Mesenchymal stem cell (in vitro differentiated cells and primary cell): ENCODE measurements around the gene MIER2.

Experiments
- DNase-seq: peaks from one replicate; pipeline ENCODE4 v3.0.0-alpha.2; 2013
- H2AFZ ChIP-seq: one replicate; pipeline ENCODE4 v1.6.1; 2013; ENCODE audit warnings: low read depth, mild to moderate bottlenecking, control low read depth, inconsistent platforms, low read length, moderate library complexity
- H2AK5ac ChIP-seq: 2 replicates; pipeline ENCODE4 v1.6.1; 2013; ENCODE audit warnings: low read length, moderate library complexity, mild to moderate bottlenecking, inconsistent platforms; ENCODE audit not compliant: severe bottlenecking
- H2BK120ac ChIP-seq: one replicate; pipeline ENCODE4 v1.6.1; 2013; ENCODE audit warnings: low read depth, mild to moderate bottlenecking, inconsistent platforms, low read length, moderate library complexity
- H2BK12ac ChIP-seq, 2 experiments: one replicate each; pipeline ENCODE4 v1.6.1; 2013; ENCODE audit warnings: inconsistent platforms in 2 of 2, low read length in 2 of 2, mild to moderate bottlenecking in 2 of 2, moderate library complexity in 2 of 2, control low read depth in 1 of 2
- H2BK15ac ChIP-seq: one replicate; pipeline ENCODE4 v1.6.1; 2013; ENCODE audit warnings: mild to moderate bottlenecking, low read depth, inconsistent platforms; ENCODE audit not compliant: poor library complexity, severe bottlenecking
- H2BK5ac ChIP-seq: 2 replicates; pipeline ENCODE4 v1.6.1; 2013; ENCODE audit warnings: low read depth, mild to moderate bottlenecking, low read length, control low read depth, inconsistent platforms; ENCODE audit not compliant: poor library complexity, severe bottlenecking
- H3K14ac ChIP-seq, 2 experiments: one replicate each; pipeline ENCODE4 v1.6.1; 2013; ENCODE audit warnings: inconsistent platforms in 2 of 2, low read length in 2 of 2, control low read depth in 1 of 2, mild to moderate bottlenecking in 1 of 2, moderate library complexity in 1 of 2
- H3K18ac ChIP-seq, 2 experiments: one replicate each; pipeline ENCODE4 v1.6.1; 2013; ENCODE audit warnings: inconsistent platforms in 2 of 2, low read length in 2 of 2, control low read depth in 1 of 2, low read depth in 1 of 2, mild to moderate bottlenecking in 1 of 2
- H3K23ac ChIP-seq, 2 experiments: one replicate each; pipeline ENCODE4 v1.6.1; 2013; ENCODE audit warnings: inconsistent platforms in 2 of 2, low read length in 2 of 2, mild to moderate bottlenecking in 2 of 2, moderate library complexity in 2 of 2, control low read depth in 1 of 2
- H3K27ac ChIP-seq: 2 replicates; pipeline ENCODE4 v1.5.1; 2013; ENCODE audit warnings: mild to moderate bottlenecking, moderate library complexity, low read length, control low read depth, inconsistent platforms; ENCODE audit not compliant: poor library complexity, severe bottlenecking
- H3K27me3 ChIP-seq, 2 experiments: 2 replicates each; pipeline versions ENCODE4 v1.6.1 to v1.7.0; 2013; ENCODE audit warnings: low read length in 2 of 2, mild to moderate bottlenecking in 2 of 2, moderate library complexity in 2 of 2, control low read depth in 1 of 2, inconsistent platforms in 1 of 2; ENCODE audit not compliant: control insufficient read depth in 1 of 2, insufficient read depth in 1 of 2
- H3K36me3 ChIP-seq, 2 experiments: 2 replicates each; pipeline versions ENCODE4 v1.6.1 to v1.7.0; 2013; ENCODE audit warnings: low read length in 2 of 2, control low read depth in 1 of 2, inconsistent platforms in 1 of 2, low read depth in 1 of 2, mild to moderate bottlenecking in 1 of 2; ENCODE audit not compliant: insufficient read depth in 2 of 2, control insufficient read depth in 1 of 2
- H3K4ac ChIP-seq, 2 experiments: one replicate each; pipeline ENCODE4 v1.6.1; 2013; ENCODE audit warnings: inconsistent platforms in 2 of 2, low read length in 2 of 2, mild to moderate bottlenecking in 2 of 2, moderate library complexity in 2 of 2, control low read depth in 1 of 2, low read depth in 1 of 2
- H3K4me1 ChIP-seq: 2 replicates; pipeline ENCODE4 v1.6.1; 2013; ENCODE audit warnings: low read depth, low read length, control low read depth; ENCODE audit not compliant: control insufficient read depth, insufficient read depth
- H3K4me2 ChIP-seq: 2 replicates; pipeline ENCODE4 v1.6.1; 2013; ENCODE audit warnings: low read length, mild to moderate bottlenecking, inconsistent platforms; ENCODE audit not compliant: poor library complexity, severe bottlenecking
- H3K4me3 ChIP-seq, 2 experiments: 2 replicates each; pipeline versions ENCODE4 v1.5.1 to v1.7.0; 2013; ENCODE audit warnings: low read length in 2 of 2, mild to moderate bottlenecking in 2 of 2, control low read depth in 1 of 2, low read depth in 1 of 2; ENCODE audit not compliant: insufficient read depth in 1 of 2
- H3K79me1 ChIP-seq: replicated peaks from 2 replicates; pipeline ENCODE4 v1.6.1; 2013; ENCODE audit warnings: mild to moderate bottlenecking, control low read depth, low read length, inconsistent platforms; ENCODE audit not compliant: poor library complexity, severe bottlenecking
- H3K9ac ChIP-seq: 2 replicates; pipeline ENCODE4 v1.7.0; 2013; ENCODE audit warnings: mild to moderate bottlenecking, low read length, moderate library complexity
- H3K9me3 ChIP-seq: 2 replicates; pipeline ENCODE4 v1.7.0; 2013; ENCODE audit warnings: mild to moderate bottlenecking, low read length; ENCODE audit not compliant: control insufficient read depth
- H4K8ac ChIP-seq: one replicate; pipeline ENCODE4 v1.6.1; 2013; ENCODE audit warnings: inconsistent platforms, mild to moderate bottlenecking, low read length, moderate library complexity
- H4K91ac ChIP-seq: one replicate; pipeline ENCODE4 v1.6.1; 2013; ENCODE audit warnings: mild to moderate bottlenecking, low read length, inconsistent platforms
- WGBS: methylation state at CpG from one replicate; pipeline ENCODE4 v1.1.7; 2013; ENCODE audit warnings: mixed read lengths; 5-methylcytosine and 5-hydroxymethylcytosine counted together

MIER2 gene

DNA sequence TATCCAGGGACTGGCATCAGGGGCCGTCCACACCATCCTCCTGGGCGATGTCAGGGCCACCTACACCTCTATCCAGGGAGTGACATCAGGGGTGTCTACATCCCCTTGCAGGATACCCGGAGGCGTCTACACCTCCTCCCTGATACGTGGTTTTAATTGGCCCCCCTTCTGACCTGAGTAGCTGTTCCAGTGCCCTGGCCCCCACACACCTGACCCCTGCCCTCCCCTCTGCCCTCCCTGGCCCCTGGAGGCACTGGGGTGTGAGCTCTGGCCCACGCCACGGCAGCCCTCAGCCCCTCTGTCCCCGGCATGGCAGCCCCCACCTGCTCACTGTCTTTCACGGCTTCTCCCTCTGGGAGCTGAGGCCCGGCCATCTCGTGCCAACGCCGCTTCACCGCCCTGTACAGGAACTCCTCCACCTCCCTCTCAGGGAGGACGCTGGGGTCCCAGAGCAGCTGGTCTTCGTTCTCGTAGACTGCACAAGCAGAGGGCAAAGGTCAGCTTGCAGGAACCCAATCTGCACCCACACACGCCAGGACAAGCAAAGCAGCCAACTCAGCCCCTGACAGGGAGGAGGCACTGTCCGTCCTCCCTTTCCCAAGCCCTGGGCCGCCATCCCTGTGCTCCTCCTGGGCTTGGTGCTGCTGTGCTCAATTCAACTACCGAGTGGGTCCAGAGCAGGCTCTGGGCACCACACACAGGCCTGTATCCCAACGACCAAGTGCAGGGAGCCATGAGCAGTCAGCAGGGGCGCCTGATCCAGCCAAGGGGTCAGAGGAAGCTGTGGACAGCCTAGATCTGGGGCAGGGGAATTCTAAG, 31.2 kb downstream of the MIER2 start:
- Histone ChIP-seq H3K27ac (no peak overlapping the region), H3K18ac (no peak overlapping the region), H3K9ac (no peak overlapping the region), H3K9me3 (no peaks in the 10 kb centered on the region), H3K27me3 (no peaks in the 10 kb centered on the region), H3K23ac (no peak overlapping the region), H3K14ac (no peak overlapping the region), H2BK5ac (no peak overlapping the region), H3K79me1 (peaks cover 59% of the 10 kb centered on the region), H4K8ac (no peak overlapping the region), H3K36me3 (peaks cover 56 to 74% of the 10 kb centered on the region in 2 experiments), H4K91ac (no peak overlapping the region), H2AK5ac (no peak overlapping the region), H3K4me2 (no peak overlapping the region), H3K4me3 (no peak overlapping the region), H2BK120ac (no peak overlapping the region), H2BK15ac (no peak overlapping the region), H3K4ac (no peak overlapping the region), H2BK12ac (no peak overlapping the region), H3K4me1 (no peaks in the 10 kb centered on the region), H2AFZ (no peak overlapping the region)
- 94% methylated on average over 23 of the region's 23 CpGs for WGBS
- no peak for DNase-seq

GRCh38 chr19:311813-312261, 32.8 kb downstream of the MIER2 start:
- H2BK5ac ChIP-seq = no peak overlapping the region
- H3K27ac ChIP-seq = no peak overlapping the region
- H2BK12ac ChIP-seq = no peak overlapping the region
- no peak overlapping the region for H3K14ac ChIP-seq
- no peak overlapping the region for H3K4me3 ChIP-seq
- no peak overlapping the region for H2AK5ac ChIP-seq
- H3K23ac ChIP-seq = no peak overlapping the region
- H3K79me1 ChIP-seq = peaks cover 67% of the 10 kb centered on the region
- H3K4ac ChIP-seq = no peak overlapping the region
- no peak overlapping the region for H4K91ac ChIP-seq
- no peak overlapping the region for H4K8ac ChIP-seq
- peaks cover 61 to 83% of the 10 kb centered on the region in 2 experiments for H3K36me3 ChIP-seq
- no peak overlapping the region for H3K9ac ChIP-seq
- DNase-seq = no peak
- H2BK120ac ChIP-seq = no peak overlapping the region
- H3K27me3 ChIP-seq = no peaks in the 10 kb centered on the region
- H3K4me2 ChIP-seq = no peak overlapping the region
- H2BK15ac ChIP-seq = no peak overlapping the region
- H3K4me1 ChIP-seq = no peaks in the 10 kb centered on the region
- no peak overlapping the region for H3K18ac ChIP-seq
- 99% methylated on average over 33 of the region's 33 CpGs for WGBS
- H3K9me3 ChIP-seq = no peaks in the 10 kb centered on the region
- H2AFZ ChIP-seq = no peak overlapping the region

- Histone ChIP-seq H3K4me3 (no peak overlapping the region), H3K4ac (no peak overlapping the region), H3K4me1 (no peaks in the 10 kb centered on the region), H3K23ac (no peak overlapping the region), H3K36me3 (peaks cover 60 to 86% of the 10 kb centered on the region in 2 experiments), H3K27ac (no peak overlapping the region), H3K4me2 (no peak overlapping the region), H2BK12ac (no peak overlapping the region), H3K27me3 (no peaks in the 10 kb centered on the region), H4K91ac (no peak overlapping the region), H2BK15ac (no peak overlapping the region), H3K14ac (no peak overlapping the region), H3K9me3 (no peaks in the 10 kb centered on the region), H3K79me1 (peaks cover 67% of the 10 kb centered on the region), H2BK5ac (no peak overlapping the region), H2AK5ac (no peak overlapping the region), H3K9ac (no peak overlapping the region), H2AFZ (no peak overlapping the region), H3K18ac (no peak overlapping the region), H2BK120ac (no peak overlapping the region), H4K8ac (no peak overlapping the region)
- 97% methylated on average over 24 of the region's 24 CpGs for WGBS
- DNase-seq = no peak
Measured at GRCh38 chr19:310781-311496, 33.7 kb downstream of the MIER2 start.

DNA sequence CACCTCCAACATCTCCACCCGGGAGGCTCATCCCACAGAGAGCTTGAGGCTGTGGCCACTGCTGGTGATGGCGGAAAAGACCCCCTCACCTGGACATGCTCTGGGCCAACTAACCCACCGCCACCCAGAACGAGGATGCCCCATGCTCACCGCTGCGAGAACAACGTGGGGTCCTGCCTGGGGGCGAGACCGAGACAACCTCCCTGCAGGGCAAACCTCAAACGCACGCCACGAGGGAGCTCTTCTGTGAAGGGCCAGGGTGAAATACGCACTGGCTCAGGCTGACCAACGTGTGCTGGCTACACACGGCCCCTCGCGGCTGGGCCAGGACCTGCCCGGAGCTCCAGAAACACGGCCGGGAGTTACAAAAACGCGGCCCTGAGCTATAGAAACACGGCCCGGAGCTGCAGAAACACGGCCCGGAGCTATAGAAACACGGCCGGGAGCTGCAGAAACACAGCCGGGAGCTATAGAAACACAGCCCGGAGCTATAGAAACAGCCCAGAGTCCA, 34.4 kb downstream of the MIER2 start:
- H2BK5ac ChIP-seq = no peak overlapping the region
- H3K4me3 ChIP-seq = no peak overlapping the region
- WGBS = 89% methylated on average over 30 of the region's 30 CpGs
- no peaks in the 10 kb centered on the region for H3K27me3 ChIP-seq
- no peak overlapping the region for H2AFZ ChIP-seq
- no peak overlapping the region for H3K4me2 ChIP-seq
- no peak for DNase-seq
- H3K4me1 ChIP-seq = no peaks in the 10 kb centered on the region
- no peak overlapping the region for H3K23ac ChIP-seq
- H4K91ac ChIP-seq = no peak overlapping the region
- peaks cover 63% of the 10 kb centered on the region for H3K79me1 ChIP-seq
- H3K18ac ChIP-seq = no peak overlapping the region
- no peak overlapping the region for H3K27ac ChIP-seq
- H2BK120ac ChIP-seq = no peak overlapping the region
- H3K4ac ChIP-seq = no peak overlapping the region
- H3K14ac ChIP-seq = no peak overlapping the region
- H4K8ac ChIP-seq = peak overlapping the region; percentile 27
- H2BK12ac ChIP-seq = no peak overlapping the region
- H3K9ac ChIP-seq = no peak overlapping the region
- H3K9me3 ChIP-seq = no peaks in the 10 kb centered on the region
- no peak overlapping the region for H2BK15ac ChIP-seq
- peaks cover 59 to 91% of the 10 kb centered on the region in 2 experiments for H3K36me3 ChIP-seq
- no peak overlapping the region for H2AK5ac ChIP-seq
